ENCODE measurements around the gene CKB.

CKB gene

GRCh38 chr14:103544388-103545218, 22.0 kb upstream of the CKB start:
- H3K27me3 ChIP-seq (ENCODE audit: insufficient read depth, poor library complexity, severe bottlenecking), result peaks cover 7% of the 10 kb centered on the region
- TF ChIP-seq CTCF (IDR thresholded peaks at IDR 0.05; ENCODE audit: insufficient read depth, low read length) (no peak), POLR2AphosphoS5 (IDR thresholded peaks at IDR 0.05; ENCODE audit: low read depth) (no peak), GABPA (IDR thresholded peaks at IDR 0.05; ENCODE audit: low read depth) (no peak), REST (IDR thresholded peaks at IDR 0.05; ENCODE audit: insufficient replicate concordance, low read depth) (no peak), SPI1 (IDR thresholded peaks at IDR 0.05; ENCODE audit: borderline replicate concordance, low read depth) (no peak)
- no peak overlapping the region for H3K4me3 ChIP-seq (replicated peaks; ENCODE audit: insufficient read depth, low read length)
- no peak for DNase-seq (ENCODE audit: low read depth in 1 of 2, low spot score in 1 of 2)
- H3K27ac ChIP-seq (replicated peaks), result no peak overlapping the region

DNA sequence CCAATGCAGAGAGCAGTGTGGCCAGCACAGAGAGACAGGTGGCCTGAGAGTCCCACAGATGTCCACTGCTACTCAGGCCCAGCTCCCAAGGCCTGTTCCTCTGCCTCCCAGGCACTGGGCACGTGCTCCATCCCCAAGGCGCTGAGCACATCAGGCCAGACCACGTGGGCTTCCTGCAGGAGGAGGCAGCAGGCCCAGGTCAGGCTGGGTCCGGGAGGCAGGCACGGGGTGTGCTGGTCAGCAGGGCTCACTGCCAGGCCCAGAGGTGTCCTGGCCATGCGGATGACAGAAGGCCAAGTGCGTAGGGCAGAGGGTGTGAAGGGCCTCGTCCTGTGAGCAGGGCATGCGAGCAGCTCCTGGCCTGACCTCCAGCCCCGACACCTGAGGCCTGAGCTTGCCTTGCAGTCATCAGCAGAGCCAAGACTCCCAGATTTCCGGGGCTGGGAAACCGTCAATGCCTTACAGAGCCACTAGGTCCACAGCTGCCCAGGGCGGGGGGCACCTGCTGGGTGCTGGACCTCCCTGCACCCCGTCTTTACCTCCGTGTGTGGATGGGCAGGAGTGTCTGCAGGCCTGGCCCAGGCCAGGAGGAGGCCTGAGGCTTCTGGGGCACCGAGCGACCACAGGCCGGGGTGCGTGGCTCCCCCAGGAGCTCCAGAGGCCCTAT, 21.2 kb upstream of the CKB start:
- Histone ChIP-seq H3K27me3 (ENCODE audit: insufficient read depth, poor library complexity, severe bottlenecking) (peaks cover 15% of the 10 kb centered on the region), H3K4me3 (replicated peaks; ENCODE audit: insufficient read depth, low read length) (no peak overlapping the region), H3K27ac (replicated peaks) (no peak overlapping the region)
- DNase-seq (ENCODE audit: low read depth in 1 of 2, low spot score in 1 of 2), result no peak
- TF ChIP-seq SPI1 (IDR thresholded peaks at IDR 0.05; ENCODE audit: borderline replicate concordance, low read depth) (no peak), REST (IDR thresholded peaks at IDR 0.05; ENCODE audit: insufficient replicate concordance, low read depth) (no peak), GABPA (IDR thresholded peaks at IDR 0.05; ENCODE audit: low read depth) (no peak), POLR2AphosphoS5 (IDR thresholded peaks at IDR 0.05; ENCODE audit: low read depth) (no peak), CTCF (IDR thresholded peaks at IDR 0.05; ENCODE audit: insufficient read depth, low read length) (no peak)

GRCh38 chr14:103543140-103543539, 20.5 kb upstream of the CKB start:
- TF ChIP-seq SPI1 (IDR thresholded peaks at IDR 0.05; ENCODE audit: borderline replicate concordance, low read depth) (no peak), CTCF (IDR thresholded peaks at IDR 0.05; ENCODE audit: insufficient read depth, low read length) (no peak), POLR2AphosphoS5 (IDR thresholded peaks at IDR 0.05; ENCODE audit: low read depth) (no peak)
- Histone ChIP-seq H3K27me3 (ENCODE audit: insufficient read depth, poor library complexity, severe bottlenecking) (peaks cover 19% of the 10 kb centered on the region), H3K4me3 (replicated peaks; ENCODE audit: insufficient read depth, low read length) (no peak overlapping the region), H3K27ac (replicated peaks) (no peak overlapping the region)
- DNase-seq (ENCODE audit: low read depth in 1 of 2, low spot score in 1 of 2), result no peak
